Stimulated activated CD4-positive, alpha-beta T cell treated with anti-CD3 and anti-CD28 coated beads, Interleukin-15, amount 100 ng/mL, for 24 hours (primary cell): ENCODE data around the gene ALKBH2.
A peak's percentile ranks its signal among the peaks of the same experiment; 100 is the strongest.

Experiments used
- DNase-seq: peaks from one replicate; pipeline ENCODE4 v3.0.0-alpha.2; 2020

ALKBH2 gene

DNA sequence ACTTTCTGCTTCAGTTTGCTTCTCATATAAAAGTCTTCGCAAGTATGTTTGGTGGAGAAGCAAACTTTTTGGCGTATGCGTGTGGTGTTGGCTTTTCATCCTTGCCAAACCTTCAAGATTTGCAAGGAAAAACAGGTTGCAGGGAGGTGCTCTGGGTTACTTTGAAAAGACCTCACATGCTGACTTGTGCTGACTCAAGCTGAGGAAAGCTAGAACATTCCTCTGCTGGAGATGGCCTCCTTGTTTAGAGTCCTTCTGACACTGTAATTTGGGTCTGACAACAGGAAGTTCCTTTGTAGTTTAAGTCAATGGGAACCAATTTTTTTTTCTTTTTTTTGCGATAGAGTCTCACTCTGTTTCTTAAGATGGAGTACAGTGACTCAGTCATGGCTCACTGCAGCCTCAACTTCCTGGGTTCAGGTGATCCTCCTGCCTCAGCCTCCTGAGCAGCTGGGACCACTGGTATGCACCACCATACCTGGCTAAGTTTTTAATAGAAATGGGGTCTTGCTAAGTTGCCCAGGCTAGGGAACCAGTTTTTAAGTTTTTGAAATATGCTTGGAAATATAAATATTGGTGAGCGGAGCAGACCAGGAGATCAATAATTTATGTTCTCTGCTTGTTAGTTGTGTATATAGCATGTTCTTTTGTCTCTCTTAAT, 20.5 kb upstream of the ALKBH2 start:
- no peak for DNase-seq

DNA sequence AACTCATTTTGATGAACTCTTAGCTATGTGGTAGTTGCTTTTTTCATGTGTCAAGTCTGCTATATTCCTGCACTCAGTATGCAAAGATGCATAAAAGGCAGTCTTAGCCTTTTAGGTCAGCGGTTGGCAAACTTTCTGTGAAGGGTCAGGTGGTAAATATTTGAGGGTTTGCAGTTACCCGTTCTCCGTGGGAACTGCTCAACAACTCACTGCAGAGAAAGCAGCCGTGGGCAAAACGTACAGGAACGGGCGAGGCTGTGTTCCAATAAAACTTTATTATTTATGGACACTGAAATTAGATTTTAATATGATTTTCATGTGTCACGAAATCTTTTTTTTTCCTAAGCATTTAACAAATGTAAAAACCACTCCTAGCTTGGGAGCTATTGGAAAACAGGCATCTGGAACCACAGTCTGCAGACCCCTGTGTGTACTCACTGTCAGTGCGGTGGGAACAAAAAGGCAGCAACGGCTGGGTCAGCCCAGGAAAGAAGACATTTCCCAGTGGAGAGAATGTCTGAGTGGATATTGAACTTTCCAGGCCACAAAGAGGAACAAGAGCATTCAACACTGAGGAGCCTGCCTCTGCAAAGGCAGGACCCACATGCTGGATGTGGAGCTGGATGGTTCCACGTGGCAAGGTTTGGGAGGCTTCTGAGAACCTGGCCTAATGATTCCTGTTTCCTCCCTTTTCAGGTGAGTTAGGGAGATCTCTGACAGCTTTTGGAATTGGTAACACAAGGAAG, 19.6 kb upstream of the ALKBH2 start:
- no peak for DNase-seq

- peak; percentile 72 for DNase-seq
Measured at GRCh38 chr12:109110988-109111495, 17.8 kb upstream of the ALKBH2 start.

DNA sequence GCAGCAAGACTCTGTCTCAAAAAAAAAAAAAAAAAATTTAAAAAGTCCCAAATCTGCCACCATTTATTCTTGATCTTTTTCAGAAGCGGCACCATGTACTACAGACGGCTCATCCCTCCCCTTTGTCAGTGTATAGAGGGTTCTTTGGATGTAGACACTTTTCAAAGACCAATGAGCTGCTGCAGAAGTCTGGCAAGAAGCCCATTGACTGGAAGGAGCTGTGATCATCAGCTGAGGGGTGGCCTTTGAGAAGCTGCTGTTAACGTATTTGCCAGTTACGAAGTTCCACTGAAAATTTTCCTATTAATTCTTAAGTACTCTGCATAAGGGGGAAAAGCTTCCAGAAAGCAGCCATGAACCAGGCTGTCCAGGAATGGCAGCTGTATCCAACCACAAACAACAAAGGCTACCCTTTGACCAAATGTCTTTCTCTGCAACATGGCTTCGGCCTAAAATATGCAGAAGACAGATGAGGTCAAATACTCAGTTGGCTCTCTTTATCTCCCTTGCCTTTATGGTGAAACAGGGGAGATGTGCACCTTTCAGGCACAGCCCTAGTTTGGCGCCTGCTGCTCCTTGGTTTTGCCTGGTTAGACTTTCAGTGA, 16.6 kb upstream of the ALKBH2 start:
- DNase-seq = no peak

GRCh38 chr12:109105176-109105575, 11.9 kb upstream of the ALKBH2 start:
- DNase-seq = no peak

- no peak for DNase-seq
Measured at GRCh38 chr12:109102491-109102890, 9.2 kb upstream of the ALKBH2 start.

GRCh38 chr12:109100741-109101140, 7.5 kb upstream of the ALKBH2 start:
- no peak for DNase-seq

- DNase-seq = no peak
Measured at GRCh38 chr12:109099431-109100020, 6.3 kb upstream of the ALKBH2 start.

- DNase-seq = no peak
Measured at GRCh38 chr12:109098651-109099050, 5.4 kb upstream of the ALKBH2 start.

DNA sequence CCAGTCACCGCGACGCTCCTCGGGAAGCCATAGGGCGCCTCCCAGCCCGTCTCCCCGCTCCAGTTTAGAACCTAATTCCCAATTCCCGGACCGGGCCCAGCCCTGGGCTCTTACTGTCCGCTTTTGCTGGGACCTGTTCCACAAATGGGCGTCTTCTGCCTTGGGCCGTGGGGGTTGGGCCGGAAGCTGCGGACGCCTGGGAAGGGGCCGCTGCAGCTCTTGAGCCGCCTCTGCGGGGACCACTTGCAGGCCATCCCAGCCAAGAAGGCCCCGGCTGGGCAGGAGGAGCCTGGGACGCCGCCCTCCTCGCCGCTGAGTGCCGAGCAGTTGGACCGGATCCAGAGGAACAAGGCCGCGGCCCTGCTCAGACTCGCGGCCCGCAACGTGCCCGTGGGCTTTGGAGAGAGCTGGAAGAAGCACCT, 4.9 kb upstream of the ALKBH2 start:
- DNase-seq = no peak

DNA sequence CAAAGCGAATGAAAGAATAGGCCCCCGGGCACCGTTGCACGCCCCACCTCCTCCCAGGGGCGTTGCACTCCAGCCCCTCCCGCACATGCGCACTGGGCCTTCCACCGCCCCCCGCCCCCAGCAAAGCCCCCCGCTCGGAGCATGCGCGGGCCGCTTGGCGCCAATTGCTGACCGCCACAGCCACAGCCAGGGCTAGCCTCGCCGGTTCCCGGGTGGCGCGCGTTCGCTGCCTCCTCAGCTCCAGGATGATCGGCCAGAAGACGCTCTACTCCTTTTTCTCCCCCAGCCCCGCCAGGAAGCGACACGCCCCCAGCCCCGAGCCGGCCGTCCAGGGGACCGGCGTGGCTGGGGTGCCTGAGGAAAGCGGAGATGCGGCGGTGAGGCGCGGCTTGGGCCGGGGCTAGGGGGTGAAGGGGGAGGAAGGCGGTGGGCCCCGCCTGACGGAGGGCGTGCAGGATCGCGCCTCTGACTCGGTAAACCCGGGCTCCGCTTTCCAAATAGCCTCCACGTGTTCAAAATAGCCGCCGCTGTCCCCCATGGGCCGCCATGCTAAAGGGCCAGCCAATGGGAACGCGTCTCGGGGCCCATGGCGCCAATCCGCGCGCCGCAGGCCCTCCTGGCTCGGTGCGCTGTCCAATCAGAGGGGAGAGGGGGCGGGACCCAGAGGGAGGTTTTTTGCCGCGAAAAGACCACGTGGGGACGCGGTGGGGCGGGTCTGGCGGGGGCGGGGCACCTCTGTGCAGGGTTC, 4.3 kb upstream of the ALKBH2 start, which contains the start of gene UNG:
UNG (plus strand) TSS at position 163 of the 748 bp plus-strand sequence; CDS start at position 246, 83 bp downstream.
- peak; percentile 98 for DNase-seq

- DNase-seq = no peak
Measured at GRCh38 chr12:109097140-109097434, 3.8 kb upstream of the ALKBH2 start.

GRCh38 chr12:109092497-109093021, 713 bp downstream of the ALKBH2 start:
- DNase-seq = peak; percentile 15

GRCh38 chr12:109089683-109090082, 3.6 kb downstream of the ALKBH2 start:
- no peak for DNase-seq

DNA sequence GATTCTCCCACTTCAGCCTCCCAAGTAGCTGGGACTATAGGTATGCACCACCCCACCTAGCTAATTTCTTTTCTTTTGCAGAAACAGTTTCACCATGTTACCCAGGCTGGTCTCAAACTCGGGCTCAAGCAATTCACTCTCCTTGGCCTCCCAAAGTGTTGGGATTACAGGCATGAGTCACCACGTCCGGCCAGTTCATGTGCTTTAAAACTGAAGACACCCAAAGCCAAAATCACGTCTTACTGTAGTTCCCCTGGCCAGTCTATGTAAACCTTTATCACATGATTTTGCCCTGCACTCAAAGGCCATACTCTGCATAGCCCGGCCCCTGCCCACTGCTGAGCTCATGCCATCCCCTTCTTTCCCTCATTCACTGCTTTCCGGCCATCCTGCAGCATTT, 4.5 kb downstream of the ALKBH2 start:
- no peak for DNase-seq

- DNase-seq = no peak
Measured at GRCh38 chr12:109087250-109087649, 6.0 kb downstream of the ALKBH2 start.

DNA sequence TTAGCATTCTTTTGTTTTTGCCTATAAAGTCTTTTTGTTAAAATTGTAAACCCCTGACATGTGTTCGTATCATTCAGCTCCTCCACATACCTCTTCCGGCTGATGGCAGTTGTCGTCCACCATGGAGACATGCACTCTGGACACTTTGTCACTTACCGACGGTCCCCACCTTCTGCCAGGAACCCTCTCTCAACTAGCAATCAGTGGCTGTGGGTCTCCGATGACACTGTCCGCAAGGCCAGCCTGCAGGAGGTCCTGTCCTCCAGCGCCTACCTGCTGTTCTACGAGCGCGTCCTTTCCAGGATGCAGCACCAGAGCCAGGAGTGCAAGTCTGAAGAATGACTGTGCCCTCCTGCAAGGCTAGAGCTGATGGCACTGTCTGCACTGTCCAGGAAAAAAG, 7.7 kb downstream of the ALKBH2 start:
- no peak for DNase-seq

GRCh38 chr12:109084425-109084824, 8.8 kb downstream of the ALKBH2 start:
- no peak for DNase-seq

DNA sequence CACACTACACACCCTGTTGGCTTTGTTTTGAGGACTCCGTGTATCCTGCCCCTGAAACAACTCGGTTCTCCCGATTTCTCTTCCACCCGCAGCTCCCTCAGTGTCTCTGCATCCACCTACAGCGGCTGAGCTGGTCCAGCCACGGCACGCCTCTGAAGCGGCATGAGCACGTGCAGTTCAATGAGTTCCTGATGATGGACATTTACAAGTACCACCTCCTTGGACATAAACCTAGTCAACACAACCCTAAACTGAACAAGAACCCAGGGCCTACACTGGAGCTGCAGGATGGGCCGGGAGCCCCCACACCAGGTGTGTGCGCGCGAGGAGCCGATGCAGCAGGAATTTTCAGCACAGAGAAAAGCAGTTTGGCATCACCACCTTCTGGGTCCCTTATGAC, 10.5 kb downstream of the ALKBH2 start:
- DNase-seq = no peak

GRCh38 chr12:109074866-109075265, 18.4 kb downstream of the ALKBH2 start:
- DNase-seq = no peak

GRCh38 chr12:109069307-109070271, 23.7 kb downstream of the ALKBH2 start:
- no peak for DNase-seq

- no peak for DNase-seq
Measured at GRCh38 chr12:109065853-109066193, 27.4 kb downstream of the ALKBH2 start.
